Stimulated activated naive B cell treated with anti-CD40 and anti-IgM and Interleukin-4, amounts not matched to agents 10 μg/mL and 1 μg/mL and 100 μg/mL, for 72 hours (primary cell): ENCODE data around the gene GJD4.
A peak's percentile ranks its signal among the peaks of the same experiment; 100 is the strongest.

ENCODE experiments used
- ATAC-seq, 2 donors: fragments of 150-1000 bp; cut with Tn5 transposase; replicated peaks; 2 replicates each; pipeline ENCODE4 v1.10.0; 2021; ENCODE audit warnings: moderate library complexity in 1 of 2
- DNase-seq: peaks from one replicate; pipeline ENCODE4 v3.0.0; 2021
- H3K27ac Mint-ChIP-seq: one replicate; pipeline ENCODE4 v1.8.0; 2022; ENCODE audit warnings: mild to moderate bottlenecking, mixed read lengths
- H3K27me3 Mint-ChIP-seq, 2 donors: one replicate each; pipeline ENCODE4 v1.8.0; 2022; ENCODE audit warnings: mixed read lengths in 2 of 2
- H3K36me3 Mint-ChIP-seq, 2 donors: one replicate each; pipeline ENCODE4 v1.8.0; 2022; ENCODE audit warnings: mixed read lengths in 2 of 2, mild to moderate bottlenecking in 1 of 2
- H3K4me1 Mint-ChIP-seq, 2 donors: one replicate each; pipeline ENCODE4 v1.8.0; 2022; ENCODE audit warnings: mixed read lengths in 2 of 2, mild to moderate bottlenecking in 1 of 2
- H3K4me3 Mint-ChIP-seq, 2 donors: one replicate each; pipeline ENCODE4 v1.8.0; 2022; ENCODE audit warnings: mild to moderate bottlenecking in 2 of 2, mixed read lengths in 2 of 2, moderate library complexity in 1 of 2
- H3K9me3 Mint-ChIP-seq, 2 donors: one replicate each; pipeline ENCODE4 v1.8.0; 2022; ENCODE audit warnings: mixed read lengths in 2 of 2, mild to moderate bottlenecking in 1 of 2

The GJD4 gene

GRCh38 chr10:35605191-35605590 lies at the start of gene GJD4:
Gene GJD4, plus strand, starts transcription at chr10:35605341. Its CDS starts 227 bp downstream, at chr10:35605568.
- Mint-ChIP-seq H3K27ac (no peak within 1 kb of the TSS), H3K9me3 (peaks cover 11 to 14% of the 10 kb centered on the region in 2 donors), H3K4me3 (no peak within 1 kb of the TSS), H3K36me3 (peaks cover 7 to 8% of the 10 kb centered on the region in 2 donors), H3K4me1 (peaks cover 8 to 15% of the 10 kb centered on the region in 2 donors), H3K27me3 (peaks cover 55 to 65% of the 10 kb centered on the region in 2 donors)
- ATAC-seq (no peak), DNase-seq (no peak)

- no peak overlapping the region for H3K27ac Mint-ChIP-seq
- H3K27me3 Mint-ChIP-seq, result no peaks in the 10 kb centered on the region
- H3K36me3 Mint-ChIP-seq, result peaks cover 25 to 47% of the 10 kb centered on the region in 2 donors
- no peaks in the 10 kb centered on the region for H3K9me3 Mint-ChIP-seq
- H3K4me3 Mint-ChIP-seq, result no peak overlapping the region
- H3K4me1 Mint-ChIP-seq, result peaks cover 18 to 26% of the 10 kb centered on the region in 2 donors
- DNase-seq (no peak), ATAC-seq (no peak)
Measured at GRCh38 chr10:35555962-35556930, 48.9 kb upstream of the GJD4 start.

GRCh38 chr10:35558276-35558675 lies 46.9 kb upstream of the GJD4 start:
- H3K9me3 Mint-ChIP-seq, result peaks cover 0 to 2% of the 10 kb centered on the region in 2 donors
- no peak for ATAC-seq
- no peak overlapping the region for H3K27ac Mint-ChIP-seq
- no peaks in the 10 kb centered on the region for H3K27me3 Mint-ChIP-seq
- peaks cover 26 to 52% of the 10 kb centered on the region in 2 donors for H3K36me3 Mint-ChIP-seq
- DNase-seq, result no peak
- peaks cover 16 to 18% of the 10 kb centered on the region in 2 donors for H3K4me1 Mint-ChIP-seq
- no peak overlapping the region for H3K4me3 Mint-ChIP-seq

GRCh38 chr10:35559416-35559815 lies 45.7 kb upstream of the GJD4 start:
- DNase-seq, result no peak
- Mint-ChIP-seq H3K36me3 (peaks cover 28 to 55% of the 10 kb centered on the region in 2 donors), H3K27me3 (no peaks in the 10 kb centered on the region), H3K4me3 (no peak overlapping the region), H3K4me1 (peaks cover 11 to 14% of the 10 kb centered on the region in 2 donors), H3K9me3 (peaks cover 0 to 2% of the 10 kb centered on the region in 2 donors), H3K27ac (no peak overlapping the region)
- ATAC-seq, result no peak

GRCh38 chr10:35561715-35562114 lies 43.4 kb upstream of the GJD4 start:
- no peaks in the 10 kb centered on the region for H3K27me3 Mint-ChIP-seq
- no peak overlapping the region for H3K4me3 Mint-ChIP-seq
- peaks cover 32 to 56% of the 10 kb centered on the region in 2 donors for H3K36me3 Mint-ChIP-seq
- H3K9me3 Mint-ChIP-seq, result peaks cover 0 to 2% of the 10 kb centered on the region in 2 donors
- H3K4me1 Mint-ChIP-seq, result peaks cover 13 to 18% of the 10 kb centered on the region in 2 donors
- H3K27ac Mint-ChIP-seq, result no peak overlapping the region
- DNase-seq (no peak), ATAC-seq (no peak)

- no peaks in the 10 kb centered on the region for H3K27me3 Mint-ChIP-seq
- H3K4me3 Mint-ChIP-seq, result no peak overlapping the region
- no peak overlapping the region for H3K27ac Mint-ChIP-seq
- H3K4me1 Mint-ChIP-seq, result peaks cover 13 to 18% of the 10 kb centered on the region in 2 donors
- peaks cover 36 to 59% of the 10 kb centered on the region in 2 donors for H3K36me3 Mint-ChIP-seq
- H3K9me3 Mint-ChIP-seq, result peaks cover 0 to 2% of the 10 kb centered on the region in 2 donors
- ATAC-seq (no peak), DNase-seq (no peak)
Measured at GRCh38 chr10:35562427-35562826, 42.7 kb upstream of the GJD4 start.

- H3K9me3 Mint-ChIP-seq, result peaks cover 0 to 2% of the 10 kb centered on the region in 2 donors
- H3K27ac Mint-ChIP-seq, result peak overlapping the region; percentile 79
- ATAC-seq (peak; percentile 51 to 54), DNase-seq (peak; percentile 13)
- no peak overlapping the region for H3K4me3 Mint-ChIP-seq
- peaks cover 10 to 18% of the 10 kb centered on the region in 2 donors for H3K4me1 Mint-ChIP-seq
- H3K36me3 Mint-ChIP-seq, result peaks cover 39 to 59% of the 10 kb centered on the region in 2 donors
- no peaks in the 10 kb centered on the region for H3K27me3 Mint-ChIP-seq
Measured at GRCh38 chr10:35563261-35563891, 41.8 kb upstream of the GJD4 start.

GRCh38 chr10:35564341-35564968 lies 40.7 kb upstream of the GJD4 start:
- H3K27ac Mint-ChIP-seq, result peak overlapping the region; percentile 82

GRCh38 chr10:35565602-35566081 lies 39.5 kb upstream of the GJD4 start:
- peaks cover 10 to 18% of the 10 kb centered on the region in 2 donors for H3K4me1 Mint-ChIP-seq
- H3K27me3 Mint-ChIP-seq, result no peaks in the 10 kb centered on the region
- no peak for ATAC-seq
- no peak for DNase-seq
- H3K36me3 Mint-ChIP-seq, result peaks cover 43 to 57% of the 10 kb centered on the region in 2 donors
- H3K27ac Mint-ChIP-seq, result no peak overlapping the region
- H3K9me3 Mint-ChIP-seq, result peaks cover 0 to 2% of the 10 kb centered on the region in 2 donors
- no peak overlapping the region for H3K4me3 Mint-ChIP-seq

More at GRCh38 chr10:35564341-35564968, 40.7 kb upstream of the GJD4 start:
- ATAC-seq, result peak; percentile 53 to 62
- Mint-ChIP-seq H3K4me3 (no peak overlapping the region), H3K27me3 (no peaks in the 10 kb centered on the region), H3K4me1 (peaks cover 10 to 18% of the 10 kb centered on the region in 2 donors), H3K36me3 (peaks cover 47 to 58% of the 10 kb centered on the region in 2 donors), H3K9me3 (peaks cover 0 to 2% of the 10 kb centered on the region in 2 donors)
- no peak for DNase-seq

- Mint-ChIP-seq H3K4me1 (peaks cover 10 to 18% of the 10 kb centered on the region in 2 donors), H3K36me3 (peaks cover 36 to 53% of the 10 kb centered on the region in 2 donors), H3K4me3 (no peak overlapping the region), H3K27ac (no peak overlapping the region), H3K27me3 (no peaks in the 10 kb centered on the region), H3K9me3 (no peaks in the 10 kb centered on the region)
- DNase-seq (no peak), ATAC-seq (no peak)
Measured at GRCh38 chr10:35567951-35568350, 37.2 kb upstream of the GJD4 start.

GRCh38 chr10:35568483-35569015 lies 36.6 kb upstream of the GJD4 start:
- peaks cover 7 to 18% of the 10 kb centered on the region in 2 donors for H3K4me1 Mint-ChIP-seq

GRCh38 chr10:35569111-35569707 lies 35.9 kb upstream of the GJD4 start:
- DNase-seq, result no peak
- no peak for ATAC-seq
- Mint-ChIP-seq H3K4me1 (peaks cover 5 to 15% of the 10 kb centered on the region in 2 donors), H3K36me3 (peaks cover 39 to 57% of the 10 kb centered on the region in 2 donors), H3K4me3 (no peak overlapping the region), H3K9me3 (no peaks in the 10 kb centered on the region), H3K27me3 (no peaks in the 10 kb centered on the region), H3K27ac (no peak overlapping the region)

More at GRCh38 chr10:35568483-35569015, 36.6 kb upstream of the GJD4 start:
- ATAC-seq (no peak), DNase-seq (no peak)
- peaks cover 37 to 55% of the 10 kb centered on the region in 2 donors for H3K36me3 Mint-ChIP-seq
- H3K9me3 Mint-ChIP-seq, result no peaks in the 10 kb centered on the region
- H3K4me3 Mint-ChIP-seq, result no peak overlapping the region
- H3K27me3 Mint-ChIP-seq, result no peaks in the 10 kb centered on the region
- H3K27ac Mint-ChIP-seq, result peak overlapping the region; percentile 16

GRCh38 chr10:35569836-35570235 lies 35.3 kb upstream of the GJD4 start:
- ATAC-seq (no peak), DNase-seq (no peak)
- Mint-ChIP-seq H3K36me3 (peaks cover 36 to 55% of the 10 kb centered on the region in 2 donors), H3K9me3 (no peaks in the 10 kb centered on the region), H3K4me1 (peaks cover 0 to 9% of the 10 kb centered on the region in 2 donors), H3K27ac (no peak overlapping the region), H3K4me3 (no peak overlapping the region), H3K27me3 (no peaks in the 10 kb centered on the region)
